ENCODE results near the gene TLL2. TPM values are rescaled to one million over a fixed set of nuclear protein-coding genes. Genes with fewer than 3 reads are reported as not detected.

Gene TLL2
- total and polyA plus RNA-seq, 2 experiments from 2014 or later = 2.6 to 3.0 TPM

GRCh38 chr10:96377816-96378294 is 135.9 kb downstream of the TLL2 start:
- H3K4me1 Mint-ChIP-seq = peaks cover 15% of the 10 kb centered on the region
- Histone ChIP-seq H3F3A (replicated peaks; ENCODE audit: low read depth) (no peaks in the 10 kb centered on the region), H2AFZ (no peak overlapping the region), H3K4me1 (ENCODE audit: insufficient read depth) (peaks cover 6% of the 10 kb centered on the region; the same call in 1 of the 2 replicates), H3K27ac (ENCODE audit: low read depth) (no peak overlapping the region), H3K9me2 (ENCODE audit: insufficient read depth) (no peaks in the 10 kb centered on the region), H3K36me3 (ENCODE audit: insufficient read depth) (no peaks in the 10 kb centered on the region), H3K79me2 (replicated peaks; ENCODE audit: insufficient read depth) (no peaks in the 10 kb centered on the region), H3K4me2 (no peak overlapping the region), H3K4me3 (no peak overlapping the region), H4K20me1 (replicated peaks; ENCODE audit: insufficient read depth) (no peaks in the 10 kb centered on the region), H3K27me3 (ENCODE audit: insufficient read depth) (peaks cover 11% of the 10 kb centered on the region)
- no peak for DNase-seq (ENCODE audit: low spot score)
- H3K36me3 Mint-ChIP-seq (ENCODE audit: low read depth) = no peaks in the 10 kb centered on the region
- TF ChIP-seq POLR2AphosphoS5 (IDR thresholded peaks at IDR 0.05; ENCODE audit: low read depth) = no peak
- TF ChIP-seq EZH2phosphoT487 (IDR thresholded peaks at IDR 0.05; ENCODE audit: unreplicated experiment) = no peak
- no peak for TF ChIP-seq EZH2 (IDR thresholded peaks at IDR 0.05; ENCODE audit: low read depth, unreplicated experiment)
- TF ChIP-seq ZNF331 (CRISPR knock-in tag; IDR thresholded peaks at IDR 0.05; ENCODE audit: low read depth) = no peak
- no peak for TF ChIP-seq STAT1 (IDR thresholded peaks at IDR 0.05; ENCODE audit: unreplicated experiment)
- TF ChIP-seq ETS1 (IDR thresholded peaks at IDR 0.05) = no peak
- no peak for TF ChIP-seq ZNF462 (CRISPR knock-in tag; IDR thresholded peaks at IDR 0.05)
- no peak for TF ChIP-seq CTCF (conservative IDR thresholded peaks at IDR 0.05; ENCODE audit: low read depth in 2 of 2)
- no peak for TF ChIP-seq CREB1 (CRISPR knock-in tag; IDR thresholded peaks at IDR 0.05; ENCODE audit: low read depth)
- no peak for TF ChIP-seq REST (IDR thresholded peaks at IDR 0.05; ENCODE audit: unreplicated experiment)
- no peak for TF ChIP-seq JUNB (IDR thresholded peaks at IDR 0.05; ENCODE audit: unreplicated experiment)
- TF ChIP-seq NANOG (IDR thresholded peaks at IDR 0.05; ENCODE audit: borderline replicate concordance) = no peak
- TF ChIP-seq ZNF114 (CRISPR knock-in tag; IDR thresholded peaks at IDR 0.05) = no peak
- no peaks in the 10 kb centered on the region for H3K9me3 Mint-ChIP-seq
- no peak for ATAC-seq
- H3K4me3 Mint-ChIP-seq = no peak overlapping the region
- no peak overlapping the region for H3K27ac Mint-ChIP-seq
- peaks cover 12% of the 10 kb centered on the region for H3K27me3 Mint-ChIP-seq (ENCODE audit: insufficient read depth, low read depth, poor library complexity)
